Liver (tissue), 9 donors: ENCODE measurements around the gene AFAP1. TPM values are rescaled to one million over a fixed set of nuclear protein-coding genes. Genes with fewer than 3 reads are reported as not detected.

ENCODE experiments used
- DNase-seq: peaks from one replicate; pipeline ENCODE4 v3.0.0-alpha.2; 2017; ENCODE audit warnings: low spot score
- H3K27ac ChIP-seq, 2 donors: one replicate each; pipeline ENCODE4 v1.7.0; 2013; ENCODE audit warnings: inconsistent platforms in 2 of 2, low read length in 2 of 2, control low read depth in 1 of 2, low read depth in 1 of 2, mild to moderate bottlenecking in 1 of 2
- H3K27me3 ChIP-seq, 4 donors: one replicate each; pipeline versions ENCODE4 v1.6.1 to v1.7.0; 2013; ENCODE audit warnings: low read length in 3 of 4, inconsistent platforms in 1 of 4, mild to moderate bottlenecking in 1 of 4, moderate library complexity in 1 of 4; ENCODE audit not compliant: control insufficient read depth in 4 of 4, insufficient read depth in 4 of 4
- H3K36me3 ChIP-seq, 4 donors: one replicate each; pipeline versions ENCODE4 v1.6.1 to v1.7.0; 2013; ENCODE audit warnings: low read length in 3 of 4, mild to moderate bottlenecking in 3 of 4, low read depth in 1 of 4, moderate library complexity in 1 of 4; ENCODE audit not compliant: control insufficient read depth in 4 of 4, insufficient read depth in 3 of 4
- H3K4me1 ChIP-seq, 4 donors: one replicate each; pipeline versions ENCODE4 v1.6.1 to v1.7.0; 2013; ENCODE audit warnings: low read length in 3 of 4, mild to moderate bottlenecking in 3 of 4, moderate library complexity in 1 of 4; ENCODE audit not compliant: control insufficient read depth in 4 of 4, insufficient read depth in 4 of 4
- H3K4me3 ChIP-seq, 3 donors: one replicate each; pipeline versions ENCODE4 v1.6.1 to v1.7.0; 2013; ENCODE audit warnings: low read length in 3 of 3, control low read depth in 1 of 3, low read depth in 1 of 3, mild to moderate bottlenecking in 1 of 3
- H3K9ac ChIP-seq, 2 donors: one replicate each; pipeline ENCODE4 v1.7.0; 2013; ENCODE audit warnings: low read length in 2 of 2, mild to moderate bottlenecking in 2 of 2, moderate library complexity in 2 of 2, control low read depth in 1 of 2, low read depth in 1 of 2
- H3K9me3 ChIP-seq, 4 donors: one replicate each; pipeline versions ENCODE4 v1.6.1 to v1.7.0; 2013; ENCODE audit warnings: low read length in 3 of 4; ENCODE audit not compliant: control insufficient read depth in 4 of 4
- EGR1 ChIP-seq, 2 donors: IDR thresholded peaks; 2 replicates each; pipeline ENCODE4 v1.6.1; 2016 to 2018; ENCODE audit warnings: antibody characterized with exemption in 2 of 2, low read depth in 2 of 2
- FOXA1 ChIP-seq: IDR thresholded peaks from 2 replicates; pipeline ENCODE4 v1.6.1; 2016; ENCODE audit warnings: antibody characterized with exemption
- FOXA2 ChIP-seq: IDR thresholded peaks from 2 replicates; pipeline ENCODE4 v1.6.1; 2016; ENCODE audit warnings: antibody characterized with exemption
- GABPA ChIP-seq, 2 donors: IDR thresholded peaks in 1 of 2; conservative IDR thresholded peaks in 1 of 2; 2 replicates each; pipeline ENCODE4 v1.6.1; 2016; ENCODE audit warnings: antibody characterized with exemption in 2 of 2, mild to moderate bottlenecking in 1 of 2, moderate library complexity in 1 of 2
- HNF4A ChIP-seq, 2 donors: conservative IDR thresholded peaks; 2 replicates each; pipeline ENCODE4 v1.6.1; 2016; ENCODE audit warnings: antibody characterized with exemption in 2 of 2, mild to moderate bottlenecking in 2 of 2
- HNF4G ChIP-seq: IDR thresholded peaks from 2 replicates; pipeline ENCODE4 v1.6.1; 2016; ENCODE audit warnings: antibody characterized with exemption
- JUND ChIP-seq, 2 donors: IDR thresholded peaks; 2 replicates each; pipeline ENCODE4 v1.6.1; 2016; ENCODE audit warnings: antibody characterized with exemption in 2 of 2
- NR2F2 ChIP-seq: IDR thresholded peaks from 2 replicates; pipeline ENCODE4 v1.6.1; 2016; ENCODE audit warnings: antibody characterized with exemption
- RAD21 ChIP-seq, 2 donors: IDR thresholded peaks; 2 replicates each; pipeline ENCODE4 v1.6.1; 2016; ENCODE audit warnings: antibody characterized with exemption in 2 of 2, mild to moderate bottlenecking in 2 of 2
- RXRA ChIP-seq, 2 donors: IDR thresholded peaks; 2 replicates each; pipeline ENCODE4 v1.6.1; 2017 to 2018; ENCODE audit warnings: antibody characterized with exemption in 2 of 2, mild to moderate bottlenecking in 1 of 2
- SP1 ChIP-seq: IDR thresholded peaks from 2 replicates; pipeline ENCODE4 v1.6.1; 2018; ENCODE audit warnings: antibody characterized with exemption, mild to moderate bottlenecking
- TAF1 ChIP-seq: conservative IDR thresholded peaks from 2 replicates; pipeline ENCODE4 v1.6.1; 2016; ENCODE audit warnings: antibody characterized with exemption, mild to moderate bottlenecking
- YY1 ChIP-seq: IDR thresholded peaks from 2 replicates; pipeline ENCODE4 v1.6.1; 2016; ENCODE audit warnings: antibody characterized with exemption, mild to moderate bottlenecking
- WGBS: extraction: QIAGEN DNeasy Blood & Tissue Kit; methylation state at CpG from one replicate; pipeline ENCODE4 v1.1.7; 2013; 5-methylcytosine and 5-hydroxymethylcytosine counted together
- polyA plus RNA-seq, 2 donors: library from polyadenylated mRNA; stranded (reverse) in 1 of 2; unstranded in 1 of 2; fragments of 200-250 nt in 1 of 2; fragments of >200 nt in 1 of 2; fragmentation: Nextera tagmentation in 1 of 2; extraction: Ambion mirVana in 1 of 2; gene quantifications; one replicate each; pipeline versions ENCODE4 v1.2.1 to v1.2.3, GENCODE V29; 2013 to 2015
- total RNA-seq, 2 donors: library from RNA; depleted of rRNA; stranded (reverse); fragments of >200 nt; gene quantifications; one replicate each; pipeline ENCODE4 v1.2.3, GENCODE V29; 2014
- TF ChIP-seq, protein P1 (sequence below): fragments of 150-350 bp; IDR thresholded peaks from 2 replicates; pipeline ENCODE4 v1.5.1; 2017; ENCODE audit warnings: improper control_type of control experiment, low read depth, low read length; ENCODE audit not compliant: missing input control
- TF ChIP-seq, protein P2 (sequence below): IDR thresholded peaks from 2 replicates; pipeline ENCODE4 v1.6.1; 2016; ENCODE audit warnings: antibody characterized with exemption
- TF ChIP-seq, protein P3 (sequence below): IDR thresholded peaks from 2 replicates; pipeline ENCODE4 v1.6.1; 2016; ENCODE audit warnings: antibody characterized with exemption, mild to moderate bottlenecking
- TF ChIP-seq, protein P4 (sequence below): IDR thresholded peaks from 2 replicates; pipeline ENCODE4 v1.6.1; 2016; ENCODE audit warnings: antibody characterized with exemption
- TF ChIP-seq, protein P5 (sequence below): IDR thresholded peaks from 2 replicates; pipeline ENCODE4 v1.6.1; 2016; ENCODE audit warnings: antibody characterized with exemption
- donor health status: healthy.
- donor health status: healthy.
- donor health status: healthy.
- donor health status: healthy.
- donor health status: healthy.

Gene AFAP1
- total and polyA plus RNA-seq, 4 donors: 0.40 to 3.2 (median 1.6) TPM

DNA sequence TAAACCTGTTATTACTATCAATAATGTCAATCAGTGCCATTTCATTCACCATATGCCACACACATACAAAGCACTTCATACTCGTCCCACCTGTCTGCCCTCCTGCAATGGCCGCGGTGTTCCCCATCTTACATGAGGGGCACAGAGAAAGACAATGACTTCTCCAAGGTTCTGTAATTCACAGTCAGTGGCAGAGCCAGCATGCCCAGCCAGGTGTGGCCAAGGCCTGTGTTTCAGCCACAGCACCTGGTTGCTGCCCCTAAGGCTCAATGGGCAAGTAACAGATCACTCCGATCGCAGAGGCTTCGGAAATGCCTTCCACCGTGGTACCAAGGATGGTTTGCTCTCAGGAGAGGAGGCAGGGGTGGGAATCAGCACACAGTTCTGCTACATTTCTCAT, 10.9 kb downstream of the AFAP1 start:
- Histone ChIP-seq H3K9me3 (no peaks in the 10 kb centered on the region), H3K27ac (no peak overlapping the region), H3K4me3 (no peak overlapping the region), H3K9ac (no peak overlapping the region), H3K27me3 (no peaks in the 10 kb centered on the region), H3K4me1 (no peaks in the 10 kb centered on the region), H3K36me3 (no peaks in the 10 kb centered on the region)
- TF ChIP-seq TAF1: no peak
- TF ChIP-seq, protein P1, sequence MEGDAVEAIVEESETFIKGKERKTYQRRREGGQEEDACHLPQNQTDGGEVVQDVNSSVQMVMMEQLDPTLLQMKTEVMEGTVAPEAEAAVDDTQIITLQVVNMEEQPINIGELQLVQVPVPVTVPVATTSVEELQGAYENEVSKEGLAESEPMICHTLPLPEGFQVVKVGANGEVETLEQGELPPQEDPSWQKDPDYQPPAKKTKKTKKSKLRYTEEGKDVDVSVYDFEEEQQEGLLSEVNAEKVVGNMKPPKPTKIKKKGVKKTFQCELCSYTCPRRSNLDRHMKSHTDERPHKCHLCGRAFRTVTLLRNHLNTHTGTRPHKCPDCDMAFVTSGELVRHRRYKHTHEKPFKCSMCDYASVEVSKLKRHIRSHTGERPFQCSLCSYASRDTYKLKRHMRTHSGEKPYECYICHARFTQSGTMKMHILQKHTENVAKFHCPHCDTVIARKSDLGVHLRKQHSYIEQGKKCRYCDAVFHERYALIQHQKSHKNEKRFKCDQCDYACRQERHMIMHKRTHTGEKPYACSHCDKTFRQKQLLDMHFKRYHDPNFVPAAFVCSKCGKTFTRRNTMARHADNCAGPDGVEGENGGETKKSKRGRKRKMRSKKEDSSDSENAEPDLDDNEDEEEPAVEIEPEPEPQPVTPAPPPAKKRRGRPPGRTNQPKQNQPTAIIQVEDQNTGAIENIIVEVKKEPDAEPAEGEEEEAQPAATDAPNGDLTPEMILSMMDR: no peak
- no peak for TF ChIP-seq RAD21 (IDR thresholded peaks at IDR 0.05)
- TF ChIP-seq, protein P2, sequence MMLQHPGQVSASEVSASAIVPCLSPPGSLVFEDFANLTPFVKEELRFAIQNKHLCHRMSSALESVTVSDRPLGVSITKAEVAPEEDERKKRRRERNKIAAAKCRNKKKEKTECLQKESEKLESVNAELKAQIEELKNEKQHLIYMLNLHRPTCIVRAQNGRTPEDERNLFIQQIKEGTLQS: no peak
- TF ChIP-seq HNF4G: no peak
- no peak for TF ChIP-seq EGR1 (IDR thresholded peaks at IDR 0.05; ENCODE audit: low read depth in 2 of 2)
- TF ChIP-seq, protein P3, sequence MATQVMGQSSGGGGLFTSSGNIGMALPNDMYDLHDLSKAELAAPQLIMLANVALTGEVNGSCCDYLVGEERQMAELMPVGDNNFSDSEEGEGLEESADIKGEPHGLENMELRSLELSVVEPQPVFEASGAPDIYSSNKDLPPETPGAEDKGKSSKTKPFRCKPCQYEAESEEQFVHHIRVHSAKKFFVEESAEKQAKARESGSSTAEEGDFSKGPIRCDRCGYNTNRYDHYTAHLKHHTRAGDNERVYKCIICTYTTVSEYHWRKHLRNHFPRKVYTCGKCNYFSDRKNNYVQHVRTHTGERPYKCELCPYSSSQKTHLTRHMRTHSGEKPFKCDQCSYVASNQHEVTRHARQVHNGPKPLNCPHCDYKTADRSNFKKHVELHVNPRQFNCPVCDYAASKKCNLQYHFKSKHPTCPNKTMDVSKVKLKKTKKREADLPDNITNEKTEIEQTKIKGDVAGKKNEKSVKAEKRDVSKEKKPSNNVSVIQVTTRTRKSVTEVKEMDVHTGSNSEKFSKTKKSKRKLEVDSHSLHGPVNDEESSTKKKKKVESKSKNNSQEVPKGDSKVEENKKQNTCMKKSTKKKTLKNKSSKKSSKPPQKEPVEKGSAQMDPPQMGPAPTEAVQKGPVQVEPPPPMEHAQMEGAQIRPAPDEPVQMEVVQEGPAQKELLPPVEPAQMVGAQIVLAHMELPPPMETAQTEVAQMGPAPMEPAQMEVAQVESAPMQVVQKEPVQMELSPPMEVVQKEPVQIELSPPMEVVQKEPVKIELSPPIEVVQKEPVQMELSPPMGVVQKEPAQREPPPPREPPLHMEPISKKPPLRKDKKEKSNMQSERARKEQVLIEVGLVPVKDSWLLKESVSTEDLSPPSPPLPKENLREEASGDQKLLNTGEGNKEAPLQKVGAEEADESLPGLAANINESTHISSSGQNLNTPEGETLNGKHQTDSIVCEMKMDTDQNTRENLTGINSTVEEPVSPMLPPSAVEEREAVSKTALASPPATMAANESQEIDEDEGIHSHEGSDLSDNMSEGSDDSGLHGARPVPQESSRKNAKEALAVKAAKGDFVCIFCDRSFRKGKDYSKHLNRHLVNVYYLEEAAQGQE: no peak
- TF ChIP-seq, protein P4, sequence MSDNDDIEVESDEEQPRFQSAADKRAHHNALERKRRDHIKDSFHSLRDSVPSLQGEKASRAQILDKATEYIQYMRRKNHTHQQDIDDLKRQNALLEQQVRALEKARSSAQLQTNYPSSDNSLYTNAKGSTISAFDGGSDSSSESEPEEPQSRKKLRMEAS: no peak
- no peak for TF ChIP-seq YY1
- no peak for TF ChIP-seq FOXA2
- TF ChIP-seq GABPA (IDR thresholded peaks at IDR 0.05 in 1 of 2, conservative IDR thresholded peaks at IDR 0.05 in 1 of 2): no peak
- no peak for TF ChIP-seq FOXA1
- TF ChIP-seq HNF4A (conservative IDR thresholded peaks at IDR 0.05): no peak
- no peak for TF ChIP-seq SP1
- no peak for TF ChIP-seq NR2F2
- TF ChIP-seq, protein P5, sequence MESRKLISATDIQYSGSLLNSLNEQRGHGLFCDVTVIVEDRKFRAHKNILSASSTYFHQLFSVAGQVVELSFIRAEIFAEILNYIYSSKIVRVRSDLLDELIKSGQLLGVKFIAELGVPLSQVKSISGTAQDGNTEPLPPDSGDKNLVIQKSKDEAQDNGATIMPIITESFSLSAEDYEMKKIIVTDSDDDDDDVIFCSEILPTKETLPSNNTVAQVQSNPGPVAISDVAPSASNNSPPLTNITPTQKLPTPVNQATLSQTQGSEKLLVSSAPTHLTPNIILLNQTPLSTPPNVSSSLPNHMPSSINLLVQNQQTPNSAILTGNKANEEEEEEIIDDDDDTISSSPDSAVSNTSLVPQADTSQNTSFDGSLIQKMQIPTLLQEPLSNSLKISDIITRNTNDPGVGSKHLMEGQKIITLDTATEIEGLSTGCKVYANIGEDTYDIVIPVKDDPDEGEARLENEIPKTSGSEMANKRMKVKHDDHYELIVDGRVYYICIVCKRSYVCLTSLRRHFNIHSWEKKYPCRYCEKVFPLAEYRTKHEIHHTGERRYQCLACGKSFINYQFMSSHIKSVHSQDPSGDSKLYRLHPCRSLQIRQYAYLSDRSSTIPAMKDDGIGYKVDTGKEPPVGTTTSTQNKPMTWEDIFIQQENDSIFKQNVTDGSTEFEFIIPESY: no peak
- no peak for TF ChIP-seq RXRA (IDR thresholded peaks at IDR 0.05)
- TF ChIP-seq JUND (IDR thresholded peaks at IDR 0.05): no peak
- no peak for DNase-seq
- 93% methylated on average over 7 of the region's 7 CpGs for WGBS
